Prostate gland (tissue), 2 donors: ENCODE results near the gene PDE9A. TPM values are rescaled to one million over a fixed set of nuclear protein-coding genes. Genes with fewer than 3 reads are reported as not detected.

Experiments used
- DNase-seq: peaks from one replicate; pipeline ENCODE4 v3.0.0-alpha.2; 2019; ENCODE audit warnings: low spot score
- H3K27ac ChIP-seq, 2 donors: fragments of 200-600 bp; sonication (generic); 2 replicates each; pipeline ENCODE4 v1.5.1; 2017 to 2019
- H3K27me3 ChIP-seq: fragments of 200-600 bp; sonication (generic); replicated peaks from 2 replicates; pipeline ENCODE4 v1.5.1; 2019; ENCODE audit not compliant: insufficient read depth
- H3K36me3 ChIP-seq, 2 donors: fragments of 200-600 bp; sonication (generic); 1 replicate in 1 of 2; 2 replicates in 1 of 2; pipeline versions ENCODE4 v1.5.1 to v1.8.1; 2017 to 2019
- H3K4me1 ChIP-seq: fragments of 200-600 bp; sonication (generic); replicated peaks from 2 replicates; pipeline ENCODE4 v1.5.1; 2019
- H3K4me3 ChIP-seq, 2 donors: fragments of 200-600 bp; sonication (generic); 2 replicates each; pipeline ENCODE4 v1.5.1; 2017 to 2019
- H3K9me3 ChIP-seq: fragments of 200-600 bp; sonication (generic); 2 replicates; pipeline ENCODE4 v1.5.1; 2017
- POLR2A ChIP-seq: fragments of 450-650 bp; IDR thresholded peaks from one replicate; pipeline ENCODE4 v1.6.1; 2016; ENCODE audit warnings: antibody characterized with exemption, mild to moderate bottlenecking
- POLR2AphosphoS5 ChIP-seq: sonication (generic); formaldehyde crosslinking; IDR thresholded peaks from one replicate; pipeline ENCODE4 v1.6.1; 2017; ENCODE audit warnings: antibody characterized with exemption
- WGBS: methylation state at CpG from one replicate; pipeline ENCODE4 v1.1.5; 2018; 5-methylcytosine and 5-hydroxymethylcytosine counted together
- intact Hi-C: fragments of 100-400 bp; cut with DNase I; formaldehyde crosslinking; loops from one replicate; pipeline ENCODE4 v1.14.2; 2022
- total RNA-seq, 2 donors: library from RNA; depleted of rRNA; stranded (reverse); fragments of >200 nt; gene quantifications; one replicate each; pipeline ENCODE4 v1.1.0, GENCODE V29; 2016
- TF ChIP-seq, protein P1 (sequence below), 4 experiments: fragments of 200-600 bp in 2 of 4; fragments of 450-650 bp in 2 of 4; sonication (generic) in 2 of 4; IDR thresholded peaks; 1 replicate in 3 of 4; 2 replicates in 1 of 4; pipeline ENCODE4 v1.5.1; 2016 to 2019; ENCODE audit warnings: antibody characterized with exemption in 4 of 4, mild to moderate bottlenecking in 2 of 4, moderate library complexity in 2 of 4

The PDE9A gene
- total RNA-seq, 2 donors from 2014 or later: 80.0 to 93.6 TPM

DNA sequence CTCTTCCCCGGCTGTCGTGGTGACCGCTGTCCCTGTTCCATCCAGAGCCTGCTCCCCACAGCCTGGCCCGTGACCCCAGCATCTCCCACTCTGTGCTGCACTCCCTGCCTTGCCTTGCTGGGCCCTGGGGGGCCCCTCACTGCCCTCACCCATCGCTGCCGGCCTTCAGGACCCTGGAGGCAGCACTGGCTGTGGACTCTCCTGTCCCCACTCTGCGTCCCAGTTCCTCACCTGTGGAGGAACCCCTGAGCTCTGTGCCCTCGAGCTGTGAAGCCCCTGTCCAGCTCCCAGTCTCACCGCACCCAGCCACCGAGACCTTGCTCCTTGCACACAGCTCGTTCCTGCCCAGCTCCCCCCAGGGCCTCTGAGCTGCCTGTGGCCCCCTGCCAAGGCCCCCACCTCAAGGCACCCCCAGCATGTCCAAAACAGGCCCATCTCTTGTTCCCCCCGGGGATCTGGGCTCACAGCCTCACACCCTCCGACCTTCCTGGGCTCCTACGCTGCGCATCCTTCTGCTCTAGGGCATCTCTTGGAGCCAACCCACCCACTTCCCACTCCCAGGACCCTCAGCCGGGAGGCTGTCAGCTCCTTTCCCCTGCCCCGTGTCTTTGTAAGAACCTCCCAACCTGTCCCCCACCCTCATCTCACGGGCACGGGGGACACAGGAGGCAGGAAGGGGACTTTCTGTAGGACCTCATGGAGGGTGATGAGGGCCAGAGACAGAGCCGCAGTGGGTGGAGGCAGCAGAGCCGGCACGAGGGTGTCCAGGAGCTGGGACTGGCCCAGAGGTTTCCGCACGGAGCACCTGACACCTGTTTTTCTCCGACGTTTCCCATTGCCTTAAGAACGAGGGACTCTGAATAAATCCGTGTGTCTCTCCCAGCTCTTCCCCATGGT, 116.6 kb downstream of the PDE9A start:
- H3K27me3 ChIP-seq: no peaks in the 10 kb centered on the region
- H3K36me3 ChIP-seq: peaks cover 16 to 51% of the 10 kb centered on the region in 2 donors
- intact Hi-C loops: no loop called here
- H3K9me3 ChIP-seq: no peaks in the 10 kb centered on the region
- WGBS: 93% methylated on average over 28 of the region's 28 CpGs
- no peaks in the 10 kb centered on the region for H3K4me1 ChIP-seq
- H3K27ac ChIP-seq: no peak overlapping the region
- TF ChIP-seq, protein P1, sequence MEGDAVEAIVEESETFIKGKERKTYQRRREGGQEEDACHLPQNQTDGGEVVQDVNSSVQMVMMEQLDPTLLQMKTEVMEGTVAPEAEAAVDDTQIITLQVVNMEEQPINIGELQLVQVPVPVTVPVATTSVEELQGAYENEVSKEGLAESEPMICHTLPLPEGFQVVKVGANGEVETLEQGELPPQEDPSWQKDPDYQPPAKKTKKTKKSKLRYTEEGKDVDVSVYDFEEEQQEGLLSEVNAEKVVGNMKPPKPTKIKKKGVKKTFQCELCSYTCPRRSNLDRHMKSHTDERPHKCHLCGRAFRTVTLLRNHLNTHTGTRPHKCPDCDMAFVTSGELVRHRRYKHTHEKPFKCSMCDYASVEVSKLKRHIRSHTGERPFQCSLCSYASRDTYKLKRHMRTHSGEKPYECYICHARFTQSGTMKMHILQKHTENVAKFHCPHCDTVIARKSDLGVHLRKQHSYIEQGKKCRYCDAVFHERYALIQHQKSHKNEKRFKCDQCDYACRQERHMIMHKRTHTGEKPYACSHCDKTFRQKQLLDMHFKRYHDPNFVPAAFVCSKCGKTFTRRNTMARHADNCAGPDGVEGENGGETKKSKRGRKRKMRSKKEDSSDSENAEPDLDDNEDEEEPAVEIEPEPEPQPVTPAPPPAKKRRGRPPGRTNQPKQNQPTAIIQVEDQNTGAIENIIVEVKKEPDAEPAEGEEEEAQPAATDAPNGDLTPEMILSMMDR (IDR thresholded peaks at IDR 0.05): no peak
- TF ChIP-seq POLR2AphosphoS5 (no peak), POLR2A (no peak)
- no peak for DNase-seq
- H3K4me3 ChIP-seq: no peak overlapping the region

DNA sequence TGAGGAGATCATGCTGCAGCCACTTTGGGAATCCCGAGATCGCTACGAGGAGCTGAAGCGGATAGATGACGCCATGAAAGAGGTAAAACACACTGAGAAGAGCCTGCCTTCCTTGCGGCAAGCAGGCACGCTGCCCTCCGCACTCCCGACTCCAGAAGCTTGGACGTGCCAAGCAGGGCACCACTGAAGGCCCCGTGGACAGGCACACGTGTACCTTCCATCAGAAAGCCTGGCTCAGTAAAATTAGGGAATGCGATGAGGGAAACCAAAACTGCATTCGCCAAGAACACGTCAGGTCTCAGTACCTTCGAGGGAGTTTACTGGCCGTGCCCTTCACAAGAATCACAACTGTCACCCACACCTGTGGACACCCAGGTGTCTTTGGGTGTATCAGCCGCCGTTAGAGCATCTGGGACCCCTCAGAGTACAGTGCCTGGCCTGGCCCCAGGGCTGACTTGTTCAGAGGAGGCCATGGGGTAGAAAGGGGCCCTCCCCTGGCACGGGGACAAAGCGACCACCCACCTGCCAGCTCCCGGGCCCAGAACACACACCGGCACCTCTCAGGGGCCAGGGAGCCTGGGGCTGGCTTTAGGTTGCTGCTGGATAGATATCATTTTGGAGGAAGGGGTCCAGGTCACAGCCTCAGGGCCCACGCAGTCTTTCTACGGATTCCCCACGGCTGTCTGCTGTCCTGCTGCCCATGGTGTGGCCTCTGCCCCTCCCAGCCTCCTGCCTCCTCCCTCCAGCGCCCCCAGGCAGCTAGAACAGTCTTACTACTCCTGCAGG, 117.5 kb downstream of the PDE9A start:
- intact Hi-C loops: no loop called here
- TF ChIP-seq POLR2AphosphoS5 (no peak), POLR2A (no peak)
- TF ChIP-seq, protein P1 (IDR thresholded peaks at IDR 0.05): no peak
- H3K4me3 ChIP-seq: no peak overlapping the region
- 93% methylated on average over 26 of the region's 27 CpGs for WGBS
- H3K27me3 ChIP-seq: no peaks in the 10 kb centered on the region
- peaks cover 16 to 45% of the 10 kb centered on the region in 2 donors for H3K36me3 ChIP-seq
- H3K9me3 ChIP-seq: no peaks in the 10 kb centered on the region
- H3K27ac ChIP-seq: no peak overlapping the region
- no peaks in the 10 kb centered on the region for H3K4me1 ChIP-seq
- DNase-seq: no peak

DNA sequence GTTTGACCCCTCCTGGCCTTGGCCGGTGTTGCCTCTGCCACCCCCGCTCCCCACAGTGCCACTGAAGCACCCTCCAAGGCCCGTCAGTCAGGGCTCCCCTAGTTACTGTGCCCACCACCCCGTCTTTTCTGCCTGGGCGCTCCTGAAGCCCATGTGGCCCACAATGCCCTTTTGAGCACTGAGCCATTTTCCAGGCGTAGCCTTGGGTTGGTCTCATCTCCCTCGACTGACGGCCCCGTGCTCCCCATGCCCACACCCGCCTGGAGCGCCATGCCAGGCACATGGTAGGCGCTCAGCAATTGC, 118.0 kb downstream of the PDE9A start:
- no peak overlapping the region for H3K4me3 ChIP-seq
- H3K4me1 ChIP-seq: no peaks in the 10 kb centered on the region
- 92% methylated on average over 12 of the region's 12 CpGs for WGBS
- no peaks in the 10 kb centered on the region for H3K9me3 ChIP-seq
- no peak overlapping the region for H3K27ac ChIP-seq
- no peak for DNase-seq
- no peaks in the 10 kb centered on the region for H3K27me3 ChIP-seq
- peaks cover 16 to 40% of the 10 kb centered on the region in 2 donors for H3K36me3 ChIP-seq
- intact Hi-C loops: no loop called here
- no peak for TF ChIP-seq POLR2A
- no peak for TF ChIP-seq POLR2AphosphoS5
- TF ChIP-seq, protein P1 (IDR thresholded peaks at IDR 0.05): no peak

DNA sequence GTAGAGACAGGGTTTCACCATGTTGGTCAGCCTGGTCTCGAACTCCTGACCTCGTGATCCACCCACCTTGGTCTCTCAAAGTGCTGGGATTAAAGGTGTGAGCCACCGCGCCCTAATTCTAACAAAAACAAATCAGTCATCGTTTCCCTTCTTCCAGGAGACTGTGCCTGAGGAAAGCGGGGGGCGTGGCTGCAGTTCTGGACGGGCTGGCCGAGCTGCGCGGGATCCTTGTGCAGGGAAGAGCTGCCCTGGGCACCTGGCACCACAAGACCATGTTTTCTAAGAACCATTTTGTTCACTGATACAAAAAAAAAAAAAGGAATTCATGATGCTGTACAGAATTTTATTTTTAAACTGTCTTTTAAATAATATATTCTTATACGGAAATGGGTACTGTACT, 121.7 kb downstream of the PDE9A start:
- no peak overlapping the region for H3K27ac ChIP-seq
- H3K9me3 ChIP-seq: no peaks in the 10 kb centered on the region
- H3K36me3 ChIP-seq: peaks cover 10 to 15% of the 10 kb centered on the region in 2 donors
- intact Hi-C loops: no loop called here
- 90% methylated on average over 12 of the region's 12 CpGs for WGBS
- DNase-seq: no peak
- TF ChIP-seq POLR2AphosphoS5 (no peak), POLR2A (no peak)
- TF ChIP-seq, protein P1 (IDR thresholded peaks at IDR 0.05): no peak
- H3K4me3 ChIP-seq: no peak overlapping the region
- no peaks in the 10 kb centered on the region for H3K27me3 ChIP-seq
- H3K4me1 ChIP-seq: no peaks in the 10 kb centered on the region
